Stimulated activated CD4-positive, alpha-beta T cell treated with anti-CD3 and anti-CD28 coated beads, Interleukin-1b, Interleukin-23, amount 100 ng/mL, for 48 hours (primary cell): Measurements from ENCODE around the gene NTRK3.

ENCODE experiments used
- DNase-seq: peaks from one replicate; pipeline ENCODE4 v3.0.0-alpha.2; 2020

Gene NTRK3

DNA sequence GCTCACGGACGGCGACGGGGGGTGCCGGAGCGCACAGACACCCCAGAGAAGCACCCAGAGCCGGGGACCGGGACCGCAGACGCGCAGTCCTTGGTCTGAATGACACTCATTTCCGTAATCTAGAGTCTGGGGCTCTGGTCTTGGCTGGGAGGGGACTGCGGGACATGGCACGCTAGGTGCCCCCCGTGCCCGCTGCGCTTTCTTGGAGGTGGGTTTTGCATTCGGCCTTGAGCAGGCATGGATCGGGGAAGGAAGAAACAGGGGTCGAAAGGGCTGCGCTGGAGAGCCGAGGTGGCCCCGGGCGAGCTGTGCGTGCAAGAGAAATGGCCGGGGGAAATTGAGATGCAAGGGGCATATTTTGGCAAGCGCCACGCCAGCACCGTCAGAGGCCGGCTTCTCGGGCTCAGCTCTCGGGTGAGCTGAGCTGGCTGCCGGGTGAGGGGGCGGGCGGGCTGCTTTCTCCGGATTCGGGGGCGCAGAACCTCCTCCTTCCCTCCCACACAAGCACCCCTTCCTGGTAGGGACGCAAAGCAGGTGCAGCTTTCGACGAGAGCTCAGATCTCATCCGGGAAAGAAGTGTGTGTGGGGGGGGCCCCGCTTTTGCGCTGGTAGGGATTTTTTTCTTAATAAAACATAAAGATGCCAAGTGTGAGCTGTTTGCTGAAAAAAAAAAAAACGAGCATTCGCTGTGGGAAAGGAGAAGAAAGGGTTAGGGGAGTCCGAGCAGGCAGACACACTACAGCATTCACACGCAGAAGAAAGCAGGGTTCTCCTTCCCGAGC, 963 bp upstream of the NTRK3 start:
- peak; percentile 18 for DNase-seq

DNA sequence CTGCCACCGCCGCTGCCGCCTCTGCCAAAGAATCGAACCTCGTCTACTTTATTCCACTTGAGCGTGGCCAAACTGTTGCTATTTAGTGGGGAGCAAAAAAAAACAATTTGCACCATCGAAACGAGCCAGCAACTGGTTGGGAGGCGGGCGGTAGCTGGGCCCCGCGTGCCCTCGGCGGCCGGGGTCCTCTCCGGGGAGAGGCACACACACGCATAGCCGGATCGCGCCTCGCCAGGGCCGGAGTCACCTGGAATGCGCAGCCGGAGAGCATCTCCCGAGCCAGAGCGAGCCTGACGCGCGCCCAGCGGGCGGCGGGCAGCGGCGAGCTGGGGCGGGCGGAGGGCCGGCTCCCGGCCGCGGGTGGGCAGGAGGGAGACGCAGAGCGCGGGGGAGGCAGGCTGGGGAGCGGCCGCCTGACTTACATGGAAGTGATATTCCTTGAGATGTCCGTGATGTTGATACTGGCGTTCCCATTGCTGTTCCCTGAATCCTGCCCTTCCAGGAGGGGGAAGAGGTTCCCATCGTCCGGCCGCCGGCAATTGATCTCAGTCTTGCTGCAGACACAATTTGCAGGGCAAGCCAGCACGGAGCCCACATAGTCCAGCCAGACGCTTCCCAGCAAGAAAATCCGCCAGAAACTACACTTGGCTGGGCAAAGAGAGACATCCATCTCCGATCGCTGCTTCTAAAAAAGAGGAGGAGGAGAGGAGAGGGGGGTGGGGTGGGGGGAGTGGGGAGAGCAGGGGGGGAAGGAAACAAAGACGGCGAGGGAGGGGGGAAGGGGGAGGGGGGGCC, 858 bp downstream of the NTRK3 start:
- no peak for DNase-seq

DNA sequence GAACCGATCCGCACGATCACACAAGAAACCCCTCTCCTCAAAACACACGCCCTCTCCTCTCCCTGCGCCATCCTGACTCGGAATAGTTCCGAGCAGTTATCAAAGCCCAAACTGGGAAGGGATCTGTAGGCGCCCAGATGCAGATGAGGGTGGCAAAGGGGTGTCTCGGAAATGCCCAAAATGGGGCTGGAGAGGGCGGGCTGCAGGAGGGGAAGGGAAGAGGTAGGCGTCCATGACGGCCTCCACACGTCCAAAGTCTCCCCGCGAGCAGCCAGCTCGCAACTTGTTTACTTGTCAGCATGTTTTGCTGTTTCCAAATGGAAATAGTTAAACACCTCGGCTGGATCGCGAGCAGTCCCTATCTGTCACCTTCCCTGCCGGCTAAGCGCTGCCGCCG, 1.5 kb downstream of the NTRK3 start:
- DNase-seq, result no peak

GRCh38 chr15:88252441-88252840, 4.1 kb downstream of the NTRK3 start:
- DNase-seq, result no peak

DNA sequence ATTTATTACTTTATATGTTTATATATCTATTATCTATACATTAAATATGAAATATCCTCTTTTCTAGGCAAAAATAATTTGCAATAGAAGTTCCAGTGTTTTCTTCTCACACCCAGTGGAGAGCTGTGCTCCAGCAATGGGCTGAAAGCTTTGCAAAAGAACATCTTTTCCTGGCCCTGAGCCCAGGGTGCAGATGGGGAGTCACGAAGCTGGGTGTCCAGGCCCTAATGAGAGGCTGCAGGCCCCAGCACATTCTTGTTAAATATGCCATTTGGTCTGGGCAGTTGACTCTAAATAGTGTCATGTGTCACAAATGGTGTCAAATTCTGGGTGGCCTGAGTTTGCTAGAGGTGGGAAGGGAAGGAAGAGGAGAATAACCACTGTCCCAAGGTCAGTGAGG, 5.7 kb downstream of the NTRK3 start:
- no peak for DNase-seq

DNA sequence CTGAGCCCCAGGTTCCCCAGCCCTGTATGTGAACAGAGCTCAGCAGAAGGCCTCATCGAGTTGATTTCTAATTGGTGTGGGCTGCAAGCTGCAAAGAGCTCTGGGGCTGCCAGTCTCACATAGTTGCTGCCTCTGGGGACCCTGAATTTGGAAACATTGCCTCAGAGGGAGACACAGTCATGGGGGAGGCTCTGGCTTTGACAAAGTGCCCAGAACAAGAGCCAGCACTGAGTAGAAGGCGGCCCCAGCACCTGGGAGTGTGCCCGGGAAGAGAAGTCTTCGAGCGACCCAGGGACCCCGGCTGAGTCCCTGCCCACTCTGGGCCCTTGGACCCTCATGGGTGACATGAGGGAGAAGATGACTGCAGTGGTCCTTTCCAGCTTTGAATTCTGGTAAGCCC, 7.3 kb downstream of the NTRK3 start:
- DNase-seq, result no peak

GRCh38 chr15:88247914-88248313, 8.6 kb downstream of the NTRK3 start:
- no peak for DNase-seq

- DNase-seq, result peak; percentile 76
Measured at GRCh38 chr15:88246666-88247446, 9.7 kb downstream of the NTRK3 start.

DNA sequence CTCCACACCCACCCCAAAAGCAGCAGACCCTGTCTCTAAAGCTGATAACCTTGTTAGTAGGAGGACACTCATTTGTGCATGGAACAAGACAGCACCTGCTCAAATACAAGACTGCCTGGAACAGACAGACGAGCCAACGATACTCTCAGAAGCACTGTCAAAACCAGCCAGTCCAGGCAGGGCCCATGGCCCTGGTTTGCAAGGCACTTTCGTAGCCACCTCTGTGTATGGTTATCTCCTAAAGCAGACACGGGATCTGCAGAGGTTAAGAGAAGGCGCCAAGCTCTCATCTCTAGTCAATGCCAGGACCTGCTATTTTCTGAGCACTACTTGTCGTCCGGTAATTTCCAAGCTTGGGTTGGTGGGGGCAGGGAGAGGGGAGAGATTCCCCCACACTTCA, 10.5 kb downstream of the NTRK3 start:
- DNase-seq, result no peak

GRCh38 chr15:88243895-88244787, 12.4 kb downstream of the NTRK3 start:
- peak; percentile 11 for DNase-seq

DNA sequence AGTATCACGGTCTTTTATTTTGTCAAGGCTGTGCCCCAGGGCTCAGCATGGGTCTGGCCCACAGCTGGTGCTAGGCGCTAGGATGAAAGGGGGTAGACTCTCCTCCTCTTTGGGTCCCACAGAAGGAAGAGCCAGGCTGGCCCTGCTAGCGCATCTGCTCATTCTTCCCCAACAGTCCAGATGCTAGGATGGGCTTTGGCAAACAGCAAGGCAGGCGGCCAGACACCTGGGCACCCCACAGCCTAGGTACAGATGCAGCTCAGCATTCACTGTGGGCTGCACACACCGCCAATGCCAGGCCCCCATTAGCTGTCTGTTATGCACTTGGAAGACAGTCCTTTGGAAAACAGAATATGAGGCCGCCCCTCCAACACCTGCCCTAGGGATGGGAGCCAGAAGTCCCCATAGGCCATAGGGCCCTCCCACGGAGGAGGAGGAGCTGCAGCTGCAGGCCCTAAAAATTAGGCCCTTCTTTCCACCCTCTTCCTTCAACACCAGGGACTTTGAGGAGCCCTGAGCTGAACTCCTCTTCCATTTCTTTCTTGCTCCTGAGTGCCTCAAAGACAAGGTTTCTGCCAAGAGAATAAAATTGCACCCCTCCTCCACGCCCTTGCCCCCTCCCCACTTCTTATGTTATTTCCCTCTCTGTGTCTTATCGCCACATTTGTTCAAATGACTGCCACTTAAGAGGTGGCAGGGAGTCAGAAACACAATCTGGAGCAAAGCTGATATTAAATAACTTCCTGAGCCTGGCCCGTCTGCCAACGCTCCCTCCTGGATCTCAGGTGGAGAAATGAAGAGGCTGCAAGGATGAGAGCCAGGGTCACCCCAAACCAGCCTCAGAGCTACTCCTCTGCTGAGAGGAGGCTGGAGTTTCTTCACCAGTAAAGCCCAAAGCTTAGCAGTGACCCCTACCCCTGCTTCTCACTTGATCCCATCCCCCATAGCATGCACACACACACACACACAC, 13.7 kb downstream of the NTRK3 start:
- no peak for DNase-seq

DNA sequence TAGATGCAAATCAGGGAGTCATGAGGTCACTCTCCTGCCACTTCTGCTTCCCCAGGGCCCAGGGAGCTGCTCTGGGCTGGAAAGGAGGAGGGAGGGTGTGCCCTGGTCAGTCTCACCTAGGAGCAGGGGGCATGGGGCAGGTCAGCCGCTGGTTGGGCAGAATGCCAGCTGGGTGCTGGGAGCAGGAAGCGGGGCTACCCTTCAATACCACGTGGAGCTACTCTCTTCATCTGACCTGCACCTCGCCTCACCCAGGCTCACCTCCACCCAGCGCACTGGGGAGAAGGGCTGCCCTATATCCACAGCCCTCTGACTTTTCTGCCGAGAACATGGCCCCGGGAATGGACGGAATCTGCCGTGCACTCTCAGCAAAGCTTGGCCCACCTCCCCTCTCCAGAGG, 15.1 kb downstream of the NTRK3 start:
- DNase-seq, result no peak

- no peak for DNase-seq
Measured at GRCh38 chr15:88241060-88241459, 15.5 kb downstream of the NTRK3 start.

DNA sequence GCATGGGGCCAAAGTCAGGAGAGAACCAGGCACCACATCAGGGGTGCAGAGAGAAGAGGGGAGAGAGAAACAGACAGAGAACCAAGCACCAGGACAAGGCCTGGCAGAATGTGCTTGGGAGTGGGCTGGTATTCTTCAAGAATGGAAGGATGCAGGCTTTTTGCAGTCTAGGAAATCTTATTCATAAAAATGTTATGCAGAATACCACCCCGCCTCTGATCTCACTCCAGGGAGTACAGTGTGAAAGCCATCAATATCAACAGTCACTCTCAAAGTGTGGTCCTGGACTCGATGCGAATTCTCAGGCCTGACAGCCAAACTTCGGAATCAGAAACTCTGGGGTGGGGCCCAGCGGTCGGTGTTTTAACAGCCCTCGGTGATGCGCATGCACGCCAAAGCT, 16.9 kb downstream of the NTRK3 start:
- DNase-seq, result no peak

DNA sequence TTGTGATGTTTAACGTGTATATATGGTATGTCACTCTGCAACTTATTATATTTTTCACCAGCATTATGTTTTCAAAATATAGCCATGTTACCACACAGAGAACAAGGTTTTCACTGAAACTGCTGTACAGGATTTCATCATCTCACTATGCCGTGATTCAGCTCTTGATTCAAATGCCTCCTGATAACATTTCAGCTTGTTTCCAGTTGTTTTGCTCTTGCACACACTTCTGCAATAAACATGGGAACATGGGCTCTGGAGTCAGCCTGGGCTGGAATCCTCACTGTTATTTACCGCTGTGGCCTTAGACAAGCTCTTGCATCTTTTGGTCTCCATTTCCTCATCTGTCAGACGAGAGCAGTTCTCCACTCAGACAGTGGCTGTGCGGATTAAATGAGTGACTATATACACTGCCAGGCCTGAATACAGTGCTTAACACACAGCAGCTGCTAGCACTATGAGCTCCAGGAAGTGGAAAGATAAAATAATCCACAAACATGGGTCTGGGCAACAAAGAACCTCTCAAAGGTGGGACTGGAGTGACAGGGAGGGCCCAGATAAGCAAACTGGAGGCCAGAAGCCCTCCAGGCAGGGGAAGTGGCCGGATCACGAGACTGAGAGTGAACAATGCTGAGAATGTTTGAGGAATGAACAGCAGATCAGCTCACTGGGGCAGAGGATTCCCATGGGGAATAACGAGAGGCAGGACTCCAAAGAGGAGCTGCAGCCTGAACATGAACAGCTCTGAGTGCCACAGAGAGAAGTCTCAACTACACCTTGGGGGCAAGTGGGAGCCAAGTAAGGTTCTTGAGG, 17.7 kb downstream of the NTRK3 start:
- no peak for DNase-seq

DNA sequence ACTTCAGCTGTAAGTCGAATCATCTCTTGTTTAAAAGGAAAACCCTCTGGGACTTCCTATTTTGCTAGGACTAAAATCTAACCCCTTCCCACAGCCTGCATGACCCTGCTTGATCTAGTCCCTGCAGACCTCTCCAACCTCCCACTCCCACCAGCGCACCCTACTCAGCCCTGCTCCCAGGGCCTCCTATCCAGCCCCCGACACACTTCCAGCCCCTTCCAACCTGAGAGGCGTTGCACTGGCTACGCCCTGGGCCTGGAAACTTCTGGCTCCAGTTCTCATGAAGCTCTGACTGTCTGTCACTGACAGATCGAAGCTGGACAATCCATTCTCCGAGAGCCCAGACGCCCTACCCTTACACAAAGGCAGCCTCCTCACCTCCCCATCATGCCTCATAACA, 21.8 kb downstream of the NTRK3 start:
- no peak for DNase-seq

DNA sequence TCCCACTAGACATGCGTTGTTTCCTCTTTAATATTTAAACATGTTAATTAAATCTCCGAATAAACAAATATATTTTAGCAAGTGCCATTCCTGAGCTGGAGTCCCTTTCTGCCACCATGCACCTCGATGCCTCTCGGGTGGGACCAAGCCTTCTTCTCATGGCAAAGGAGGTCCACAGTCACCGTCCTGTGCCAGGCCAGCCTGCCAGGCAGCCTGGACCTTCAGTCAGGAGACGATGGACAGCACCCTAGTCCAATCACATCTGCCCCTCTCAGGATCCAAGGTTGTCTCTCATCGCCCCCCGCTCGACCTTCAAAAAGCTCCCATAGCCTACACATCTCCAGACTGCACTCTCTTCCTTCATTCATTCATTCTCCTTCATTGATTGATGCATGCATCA, 22.6 kb downstream of the NTRK3 start:
- DNase-seq, result no peak

GRCh38 chr15:88232771-88233201, 23.8 kb downstream of the NTRK3 start:
- no peak for DNase-seq

DNA sequence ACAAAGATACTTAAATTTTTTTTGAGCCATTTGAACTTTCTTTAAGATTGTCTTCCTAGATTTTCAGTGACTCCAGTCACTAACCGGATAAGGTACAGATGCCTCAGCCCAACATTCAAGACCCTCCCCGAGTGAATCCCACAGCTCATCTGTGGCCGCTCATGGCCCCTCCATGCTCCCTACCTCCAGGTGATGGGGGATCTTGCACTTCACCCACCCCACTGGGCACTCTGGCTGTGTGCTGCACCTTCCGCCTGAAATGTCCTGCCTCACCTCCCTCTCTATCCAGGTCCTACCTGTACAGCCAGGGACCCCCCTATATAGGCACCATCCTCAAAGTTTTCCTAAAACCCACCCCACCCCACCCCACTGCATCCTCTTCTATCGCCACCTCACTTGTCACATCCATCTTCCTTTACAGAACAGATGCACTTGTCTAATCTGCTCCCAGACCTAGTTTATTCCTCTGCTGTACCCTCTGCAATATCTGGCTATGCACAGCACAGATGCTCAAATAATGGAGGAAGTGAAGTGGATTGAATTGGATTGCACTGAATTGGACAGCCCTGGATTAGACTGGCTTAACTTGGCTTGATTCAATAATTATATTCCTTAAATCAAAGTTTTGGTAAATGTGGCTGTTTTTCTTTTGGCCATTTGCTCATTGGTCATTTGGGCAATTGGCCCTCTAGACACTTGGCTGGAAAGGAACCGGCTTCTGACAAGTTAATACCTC, 24.5 kb downstream of the NTRK3 start:
- no peak for DNase-seq

GRCh38 chr15:88230823-88231222, 25.7 kb downstream of the NTRK3 start:
- no peak for DNase-seq
